Sigmoid colon (tissue), 4 donors: ENCODE data around the gene P3R3URF.

Source experiments
- CTCF ChIP-seq, 4 experiments: fragments of 450-650 bp in 3 of 4; fragments of 200-600 bp in 1 of 4; IDR thresholded peaks; one replicate each; pipeline ENCODE4 v1.5.1; 2016 to 2019; ENCODE audit warnings: antibody characterized with exemption in 4 of 4, mild to moderate bottlenecking in 3 of 4, moderate library complexity in 2 of 4
- POLR2AphosphoS5 ChIP-seq, 4 donors: sonication (generic); formaldehyde crosslinking; IDR thresholded peaks; one replicate each; pipeline ENCODE4 v1.6.1; 2017; ENCODE audit warnings: antibody characterized with exemption in 4 of 4

- no peak for TF ChIP-seq POLR2AphosphoS5 (IDR thresholded peaks at IDR 0.05)
- TF ChIP-seq CTCF (IDR thresholded peaks at IDR 0.05): peak; percentile 67 to 84 (median 82)
These were observed 47.2 kb upstream of the P3R3URF start for GRCh38 chr1:46223472-46223943.
